HG03442 (cell line): ENCODE measurements around the gene TK2.
"Not testable (repeated sequence)": the region's sequence is repeated elsewhere in the genome, so short reads cannot be mapped to it uniquely, and the experiment has no call there.

Source experiments
- ATAC-seq: cut with Tn5 transposase; IDR thresholded peaks from one replicate; pipeline ENCODE4 v1.9.1; 2021; ENCODE audit warnings: mild to moderate bottlenecking, moderate library complexity; ENCODE audit not compliant: unreplicated experiment

TK2 gene

GRCh38 chr16:66508248-66508913, 41.5 kb downstream of the TK2 start:
- peak; percentile 61 for ATAC-seq

DNA sequence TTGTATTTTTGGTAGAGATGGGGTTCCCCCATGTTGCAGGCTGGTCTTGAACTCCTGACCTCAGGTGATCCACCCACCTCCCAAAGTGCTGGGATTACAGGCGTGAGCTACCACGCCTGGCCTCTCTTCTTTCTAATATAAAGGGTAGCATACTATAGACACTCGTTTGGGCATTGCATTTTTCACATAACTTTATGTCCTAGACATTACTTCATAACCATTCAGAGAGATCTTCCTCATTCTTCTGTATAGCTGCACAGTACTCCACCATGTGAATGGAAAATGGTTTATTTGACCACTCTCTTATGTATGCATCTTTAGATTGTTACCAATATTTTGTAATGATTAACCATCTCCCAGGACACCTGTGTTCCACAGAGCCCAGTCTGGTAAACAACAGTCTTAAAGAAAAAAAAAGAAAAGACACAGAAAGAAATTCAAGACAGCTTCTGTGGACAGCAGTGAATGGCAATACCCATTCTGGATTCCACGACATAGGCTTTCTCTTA, 42.1 kb downstream of the TK2 start:
- ATAC-seq, result no peak

GRCh38 chr16:66503612-66504011, 46.3 kb downstream of the TK2 start:
- ATAC-seq, result no peak

DNA sequence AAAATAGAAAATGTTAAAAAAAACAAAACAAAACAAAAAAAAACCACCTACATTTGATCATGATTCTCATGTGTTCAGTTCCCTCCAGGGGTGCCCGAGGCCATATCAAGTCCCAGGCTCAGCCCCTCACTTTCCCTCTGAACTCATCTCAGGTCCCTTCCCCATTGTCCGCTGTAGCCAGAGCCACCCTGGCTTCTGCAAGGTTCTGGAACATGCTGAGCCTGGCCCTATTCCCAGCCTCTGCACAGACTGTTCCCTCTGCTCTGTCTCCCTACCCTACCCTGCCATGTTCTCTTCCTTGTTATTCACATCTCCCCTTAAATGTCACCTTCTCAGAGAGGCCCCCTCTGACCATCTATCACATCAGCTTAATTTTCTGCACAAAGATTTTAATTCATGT, 46.9 kb downstream of the TK2 start:
- ATAC-seq, result no peak

- no peak for ATAC-seq
Measured at GRCh38 chr16:66502020-66502913, 47.7 kb downstream of the TK2 start.

- not testable (repeated sequence) for ATAC-seq
Measured at GRCh38 chr16:66501563-66501962, 48.4 kb downstream of the TK2 start.

DNA sequence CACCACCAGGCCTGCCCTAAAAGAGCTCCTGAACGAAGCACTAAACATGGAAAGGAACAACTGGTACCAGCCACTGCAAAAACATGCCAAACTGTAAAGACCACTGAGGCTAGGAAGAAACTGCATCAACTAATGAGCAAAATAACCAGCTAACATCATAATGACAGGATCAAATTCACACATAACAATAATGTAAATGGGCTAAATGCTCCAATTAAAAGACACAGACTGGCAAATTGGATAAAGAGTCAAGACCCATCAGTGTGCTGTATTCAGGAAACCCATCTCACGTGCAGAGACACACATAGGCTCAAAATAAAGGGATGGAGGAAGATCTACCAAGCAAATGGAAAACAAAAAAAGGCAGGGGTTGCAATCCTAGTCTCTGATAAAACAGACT, 52.0 kb downstream of the TK2 start:
- ATAC-seq, result not testable (repeated sequence)

GRCh38 chr16:66496226-66496625, 53.7 kb downstream of the TK2 start:
- not testable (repeated sequence) for ATAC-seq

- no peak for ATAC-seq
Measured at GRCh38 chr16:66495440-66495839, 54.5 kb downstream of the TK2 start.

GRCh38 chr16:66494916-66495315, 55.0 kb downstream of the TK2 start:
- no peak for ATAC-seq

DNA sequence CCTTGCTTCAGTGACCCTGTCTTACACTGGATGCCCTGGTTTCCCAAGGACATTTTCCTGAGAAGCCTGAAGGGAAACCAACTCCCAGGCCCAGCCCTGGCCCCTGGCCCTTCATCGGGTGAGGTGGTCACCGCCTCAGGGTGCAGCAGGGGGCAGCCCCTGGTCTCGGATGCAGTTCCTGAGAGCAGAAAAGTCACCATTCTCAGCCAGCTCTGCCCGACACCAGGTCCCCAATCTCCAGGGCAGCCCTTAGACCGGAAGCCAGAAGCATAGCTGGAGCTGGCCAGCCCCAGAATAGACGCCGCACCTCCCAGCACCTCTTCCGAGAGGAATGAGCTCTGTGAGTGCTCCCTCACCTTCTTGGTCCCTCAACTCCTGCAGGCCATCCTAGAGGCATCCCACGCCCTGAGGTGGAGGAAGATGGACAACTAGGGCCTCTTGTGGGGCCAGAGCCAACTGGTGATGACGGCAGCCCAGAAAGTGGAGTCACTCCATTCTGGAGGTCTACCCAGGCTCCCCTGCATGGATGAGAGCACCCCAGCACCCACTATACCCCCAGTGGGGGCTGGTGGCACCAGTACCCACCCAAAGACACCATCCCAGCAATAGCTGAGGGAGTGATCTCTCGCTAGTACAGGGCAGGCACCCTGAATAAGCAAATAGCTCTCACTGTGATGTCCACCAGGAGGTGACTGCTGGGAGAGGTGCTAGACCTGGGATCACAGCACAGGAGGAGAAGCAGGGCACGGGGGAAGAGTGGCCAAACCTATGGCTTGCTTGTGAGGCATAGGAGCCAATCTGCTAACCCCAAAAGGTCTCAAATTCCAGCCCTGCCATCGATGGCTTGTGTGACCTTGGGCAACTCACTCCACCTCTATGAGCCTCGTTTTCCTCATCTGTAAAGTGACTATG, 56.2 kb downstream of the TK2 start:
- no peak for ATAC-seq

DNA sequence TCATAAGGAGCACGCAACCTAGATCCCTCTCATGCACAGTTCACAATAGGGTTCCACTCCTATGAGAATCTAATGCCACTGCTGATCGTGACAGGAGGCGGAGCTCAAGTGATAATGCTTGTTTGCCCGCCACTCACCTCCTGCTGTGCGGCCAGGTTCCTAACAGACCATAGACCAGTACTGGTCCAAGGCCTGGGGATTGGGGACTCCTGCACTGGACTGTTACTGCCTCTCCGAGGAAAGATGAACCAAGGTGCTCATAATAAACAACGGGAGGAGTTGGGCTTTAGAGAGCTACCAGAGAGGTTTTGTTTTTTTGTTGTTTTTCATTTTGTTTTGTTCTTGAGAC, 58.2 kb downstream of the TK2 start:
- ATAC-seq, result no peak

DNA sequence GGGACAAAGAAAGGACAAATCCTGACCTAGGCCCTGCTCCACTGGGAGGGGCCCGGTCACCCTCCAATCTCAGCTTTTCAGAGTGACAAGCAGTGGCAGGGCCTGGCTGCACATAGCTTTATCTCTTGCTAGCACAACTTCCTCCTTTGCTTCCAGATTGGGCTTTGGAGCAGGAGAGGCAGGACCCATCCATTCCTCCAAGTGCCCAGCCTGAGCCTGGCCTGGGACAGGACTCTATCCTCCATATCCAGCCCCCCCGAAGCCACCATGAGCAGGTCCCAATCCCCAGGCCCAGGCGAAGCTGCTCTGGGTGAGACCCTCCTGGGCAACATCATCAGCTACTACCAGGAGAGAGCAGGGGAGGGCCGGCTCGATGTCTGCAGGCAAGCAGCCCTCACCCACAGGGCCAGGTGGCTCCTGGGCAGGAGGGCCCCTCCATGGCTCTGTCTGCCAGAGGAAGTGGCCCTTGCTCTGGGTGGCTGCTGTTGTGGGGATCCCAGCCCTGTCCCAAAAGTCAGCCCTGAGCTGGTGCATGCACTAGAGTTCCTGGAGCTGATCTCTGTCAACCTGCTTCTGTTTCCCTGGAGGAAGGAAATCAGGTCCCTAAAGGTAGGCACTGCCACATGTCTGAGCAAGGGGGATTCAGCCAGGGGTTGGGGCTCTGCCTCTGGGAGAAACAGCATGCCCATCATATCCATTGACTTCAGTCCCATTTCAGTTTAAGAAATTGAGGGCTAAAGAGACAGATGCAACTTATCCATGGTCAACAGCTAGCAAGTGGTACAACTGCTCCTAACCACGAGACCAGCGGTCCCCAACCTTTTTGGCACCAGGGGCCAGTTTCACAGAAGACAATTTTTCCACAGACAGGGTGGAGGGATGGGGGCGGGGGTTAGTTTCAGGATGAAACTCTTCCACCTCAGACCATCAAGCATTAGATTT, 58.9 kb downstream of the TK2 start:
- ATAC-seq, result no peak

DNA sequence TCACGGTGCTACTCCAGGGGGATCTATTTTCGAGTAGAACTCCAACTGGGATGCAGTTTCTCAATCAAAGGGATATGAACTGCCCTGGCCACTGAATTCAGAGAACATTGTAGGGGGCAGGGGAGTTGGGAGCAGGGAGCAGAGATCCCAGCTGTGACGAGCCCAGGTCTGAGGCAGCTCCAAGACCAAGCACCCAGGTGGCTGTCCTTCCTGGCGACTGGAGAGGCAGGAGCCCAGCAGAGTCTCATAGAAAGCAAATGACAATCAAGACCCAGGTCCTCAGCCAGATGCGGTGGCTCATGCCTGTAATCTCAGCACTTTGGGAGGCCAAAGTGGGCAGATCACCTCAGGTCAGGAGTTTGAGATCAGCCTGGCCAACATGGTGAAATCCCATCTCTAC, 60.1 kb downstream of the TK2 start:
- ATAC-seq, result no peak

- no peak for ATAC-seq
Measured at GRCh38 chr16:66489385-66489784, 60.5 kb downstream of the TK2 start.

GRCh38 chr16:66488505-66488904, 61.4 kb downstream of the TK2 start:
- no peak for ATAC-seq

- no peak for ATAC-seq
Measured at GRCh38 chr16:66487580-66488275, 62.2 kb downstream of the TK2 start.

- no peak for ATAC-seq
Measured at GRCh38 chr16:66486773-66487579, 62.9 kb downstream of the TK2 start.
